HG03575 (cell line): Measurements from ENCODE around the gene C3orf22.

ENCODE experiments used
- ATAC-seq: cut with Tn5 transposase; IDR thresholded peaks from one replicate; pipeline ENCODE4 v1.9.1; 2021; ENCODE audit not compliant: unreplicated experiment, insufficient number of reproducible peaks, low FRiP score; ENCODE audit errors: extremely low read depth

Gene C3orf22

GRCh38 chr3:126501736-126502135, 57.0 kb downstream of the C3orf22 start:
- ATAC-seq = no peak

GRCh38 chr3:126501054-126501453, 57.7 kb downstream of the C3orf22 start:
- no peak for ATAC-seq

DNA sequence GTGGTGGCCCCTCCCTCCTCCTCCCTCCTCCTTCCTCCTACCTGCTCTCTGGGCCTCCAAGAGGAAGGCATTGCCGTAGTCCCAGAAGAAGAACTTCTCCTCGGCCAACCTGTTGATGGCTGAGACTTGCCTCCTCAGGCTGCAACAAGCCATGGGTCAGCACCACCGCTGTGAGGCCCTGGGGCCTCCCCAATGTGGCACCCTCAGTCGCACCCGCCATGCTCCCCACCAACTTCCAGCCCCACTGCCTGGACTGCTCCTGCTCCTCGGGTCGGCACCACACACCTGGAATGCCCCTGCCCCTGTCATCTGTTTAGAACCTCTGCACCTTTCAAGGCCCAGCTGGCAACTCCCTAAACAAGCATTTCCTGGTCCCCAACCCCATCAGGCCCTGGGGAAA, 58.7 kb downstream of the C3orf22 start:
- ATAC-seq = no peak
